GM18505 (cell line): ENCODE results near the gene SPDL1.

Source experiments
- ATAC-seq: cut with Tn5 transposase; IDR thresholded peaks from one replicate; pipeline ENCODE4 v1.9.1; 2021; ENCODE audit not compliant: unreplicated experiment
- POLR2A ChIP-seq: IDR thresholded peaks from 4 replicates; pipeline ENCODE4 v1.6.1; 2011; ENCODE audit warnings: borderline replicate concordance; ENCODE audit not compliant: insufficient read depth, insufficient read length; ENCODE audit errors: extremely low read depth

SPDL1 gene

GRCh38 chr5:169650701-169651331, 67.2 kb downstream of the SPDL1 start:
- peak; percentile 49 for ATAC-seq
- TF ChIP-seq POLR2A, result no peak

GRCh38 chr5:169651526-169651925, 68.0 kb downstream of the SPDL1 start:
- no peak for ATAC-seq
- TF ChIP-seq POLR2A, result no peak

GRCh38 chr5:169652057-169652456, 68.5 kb downstream of the SPDL1 start:
- no peak for TF ChIP-seq POLR2A
- ATAC-seq, result no peak

GRCh38 chr5:169653091-169653490, 69.5 kb downstream of the SPDL1 start:
- TF ChIP-seq POLR2A, result no peak
- ATAC-seq, result no peak
